Measurements from ENCODE around the gene COL4A2.

COL4A2 gene

GRCh38 chr13:110350509-110350908, 43.4 kb downstream of the COL4A2 start:
- DNase-seq = no peak
- in situ Hi-C loops (cut with HindIII; ENCODE audit: low pct_ligation_motif_present, low sequenced_read_pairs) = no loop called here
- TF ChIP-seq, protein P1, sequence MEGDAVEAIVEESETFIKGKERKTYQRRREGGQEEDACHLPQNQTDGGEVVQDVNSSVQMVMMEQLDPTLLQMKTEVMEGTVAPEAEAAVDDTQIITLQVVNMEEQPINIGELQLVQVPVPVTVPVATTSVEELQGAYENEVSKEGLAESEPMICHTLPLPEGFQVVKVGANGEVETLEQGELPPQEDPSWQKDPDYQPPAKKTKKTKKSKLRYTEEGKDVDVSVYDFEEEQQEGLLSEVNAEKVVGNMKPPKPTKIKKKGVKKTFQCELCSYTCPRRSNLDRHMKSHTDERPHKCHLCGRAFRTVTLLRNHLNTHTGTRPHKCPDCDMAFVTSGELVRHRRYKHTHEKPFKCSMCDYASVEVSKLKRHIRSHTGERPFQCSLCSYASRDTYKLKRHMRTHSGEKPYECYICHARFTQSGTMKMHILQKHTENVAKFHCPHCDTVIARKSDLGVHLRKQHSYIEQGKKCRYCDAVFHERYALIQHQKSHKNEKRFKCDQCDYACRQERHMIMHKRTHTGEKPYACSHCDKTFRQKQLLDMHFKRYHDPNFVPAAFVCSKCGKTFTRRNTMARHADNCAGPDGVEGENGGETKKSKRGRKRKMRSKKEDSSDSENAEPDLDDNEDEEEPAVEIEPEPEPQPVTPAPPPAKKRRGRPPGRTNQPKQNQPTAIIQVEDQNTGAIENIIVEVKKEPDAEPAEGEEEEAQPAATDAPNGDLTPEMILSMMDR (IDR thresholded peaks at IDR 0.05; ENCODE audit: low read depth, low read length, missing control alignments) = no peak
- Histone ChIP-seq H3K36me3 (replicated peaks) (peaks cover 48% of the 10 kb centered on the region), H3K27ac (no peak overlapping the region), H3K27me3 (replicated peaks) (no peaks in the 10 kb centered on the region), H3K4me3 (ENCODE audit: low read depth, low read length) (no peak overlapping the region)

DNA sequence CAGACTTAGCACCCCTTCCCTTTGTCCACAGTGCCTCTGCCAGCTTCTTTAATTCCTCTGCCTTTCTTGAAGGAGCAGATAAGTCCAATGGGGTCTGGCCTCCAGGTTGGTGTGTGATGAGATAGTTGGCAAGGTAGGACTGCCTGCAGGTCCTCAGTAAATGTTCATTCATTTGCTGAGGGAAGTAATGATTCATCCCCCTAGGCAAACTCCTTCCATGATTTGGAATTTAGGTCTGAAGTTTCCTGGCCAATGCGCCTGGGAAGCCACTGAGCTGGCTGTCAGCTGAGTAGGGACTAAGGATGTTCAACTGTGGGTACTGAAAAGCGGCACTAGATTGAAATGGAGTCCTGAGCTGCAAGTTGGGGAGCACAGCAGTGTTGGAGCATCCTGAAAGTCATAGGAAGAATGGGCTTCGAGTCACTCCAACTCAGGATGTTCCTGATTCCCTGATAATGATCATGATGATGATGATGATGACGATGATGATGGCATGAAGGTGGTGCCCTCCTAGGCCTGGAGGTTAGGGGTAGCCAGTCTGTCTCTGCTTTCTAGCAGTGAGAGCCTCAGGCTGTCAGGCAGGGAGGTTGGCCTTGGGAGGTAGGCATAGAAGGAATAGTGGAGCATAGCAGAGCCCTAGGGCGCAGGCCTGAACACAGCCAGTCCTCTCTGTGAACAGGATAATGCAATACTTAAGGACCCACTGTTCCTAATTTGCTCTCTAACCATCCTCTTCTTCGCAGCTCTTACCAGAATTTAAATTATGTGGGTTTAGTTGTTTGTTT, 44.7 kb downstream of the COL4A2 start:
- Histone ChIP-seq H3K27me3 (replicated peaks) (no peaks in the 10 kb centered on the region), H3K36me3 (replicated peaks) (peaks cover 49% of the 10 kb centered on the region), H3K27ac (peak overlapping the region; percentile 25), H3K4me3 (ENCODE audit: low read depth, low read length) (no peak overlapping the region)
- DNase-seq = no peak
- in situ Hi-C loops (cut with HindIII; ENCODE audit: low pct_ligation_motif_present, low sequenced_read_pairs) = no loop called here
- TF ChIP-seq, protein P1 (IDR thresholded peaks at IDR 0.05; ENCODE audit: low read depth, low read length, missing control alignments) = no peak

DNA sequence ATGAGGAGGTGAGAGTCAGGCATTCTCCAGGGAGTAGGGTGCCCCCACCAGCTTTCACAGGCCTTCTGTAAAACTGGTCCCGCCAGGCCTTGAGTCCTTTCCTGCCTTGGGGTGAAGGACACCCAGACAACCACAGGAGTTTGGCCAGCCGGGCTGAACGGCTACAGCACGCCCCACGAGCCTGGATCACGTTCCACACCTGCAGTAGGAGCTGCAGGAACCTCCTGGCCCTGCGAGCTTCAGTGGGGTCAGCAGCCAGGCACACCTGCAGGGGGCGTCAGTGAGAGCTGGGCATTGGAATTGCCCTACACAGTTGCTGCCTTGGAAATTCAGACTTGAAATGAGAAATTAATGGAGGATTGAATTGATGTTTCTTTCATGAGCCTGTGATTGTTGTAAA, 45.7 kb downstream of the COL4A2 start:
- peaks cover 49% of the 10 kb centered on the region for H3K36me3 ChIP-seq (replicated peaks)
- TF ChIP-seq, protein P1 (IDR thresholded peaks at IDR 0.05; ENCODE audit: low read depth, low read length, missing control alignments) = peak; percentile 64
- in situ Hi-C loops (cut with HindIII; ENCODE audit: low pct_ligation_motif_present, low sequenced_read_pairs) = no loop called here

GRCh38 chr13:110353339-110353977, 46.4 kb downstream of the COL4A2 start:
- peaks cover 52% of the 10 kb centered on the region for H3K36me3 ChIP-seq (replicated peaks)
- TF ChIP-seq, protein P1 (IDR thresholded peaks at IDR 0.05; ENCODE audit: low read depth, low read length, missing control alignments) = no peak

More for the DNA sequence above, 45.7 kb downstream of the COL4A2 start:
- Histone ChIP-seq H3K27me3 (replicated peaks) (no peaks in the 10 kb centered on the region), H3K27ac (no peak overlapping the region), H3K4me3 (ENCODE audit: low read depth, low read length) (no peak overlapping the region)
- DNase-seq = no peak

GRCh38 chr13:110354123-110354627, 47.1 kb downstream of the COL4A2 start:
- Histone ChIP-seq H3K4me3 (ENCODE audit: low read depth, low read length) (no peak overlapping the region), H3K36me3 (replicated peaks) (peaks cover 58% of the 10 kb centered on the region), H3K27me3 (replicated peaks) (no peaks in the 10 kb centered on the region), H3K27ac (peak overlapping the region; percentile 41)
- in situ Hi-C loops (cut with HindIII; ENCODE audit: low pct_ligation_motif_present, low sequenced_read_pairs) = no loop called here
- TF ChIP-seq, protein P1 (IDR thresholded peaks at IDR 0.05; ENCODE audit: low read depth, low read length, missing control alignments) = no peak
- DNase-seq = no peak

More at GRCh38 chr13:110353339-110353977, 46.4 kb downstream of the COL4A2 start:
- Histone ChIP-seq H3K27me3 (replicated peaks) (no peaks in the 10 kb centered on the region), H3K4me3 (ENCODE audit: low read depth, low read length) (no peak overlapping the region), H3K27ac (no peak overlapping the region)
- in situ Hi-C loops (cut with HindIII; ENCODE audit: low pct_ligation_motif_present, low sequenced_read_pairs) = no loop called here
- DNase-seq = no peak
